Measurements from ENCODE around the gene PRKACB. TPM values are rescaled to one million over a fixed set of nuclear protein-coding genes. Genes with fewer than 3 reads are reported as not detected.
"Not testable (repeated sequence)": the region's sequence is repeated elsewhere in the genome, so short reads cannot be mapped to it uniquely, and the experiment has no call there.

The PRKACB gene
- total RNA-seq: 10 to 100 TPM; 85.2 to 96.3 TPM

GRCh38 chr1:84143796-84144565, at the start of gene PRKACB:
Gene PRKACB, plus strand, starts transcription at chr1:84144271. Its CDS starts 91 bp downstream, at chr1:84144362.
- ATAC-seq (peak; percentile 94), DNase-seq (peak; percentile 42)
- ChIA-PET POLR2A (interaction anchor here (0.7 to 3.1 kb wide), 15 partner anchors 10 to 1132 kb away, joined by 3 to 35 read pairs (median 7); partner anchors contain the start of genes BCL10, C1orf52, CTBS and GNG5), CTCF (interaction anchor here (0.7 to 10.0 kb wide), 26 partner anchors 9 to 717 kb away, joined by 3 to 177 read pairs (median 3); partner anchors contain the start of genes CTBS, GNG5, SAMD13 and SPATA1)
- Mint-ChIP-seq H3K27me3 (ENCODE audit: low read depth) (no peaks in the 10 kb centered on the region), H3K9me3 (ENCODE audit: insufficient read depth) (no peaks in the 10 kb centered on the region), H3K4me3 (peak within 1 kb of the TSS; percentile 88), H3K27ac (peak within 1 kb of the TSS; percentile 95), H3K36me3 (ENCODE audit: low read depth) (peaks cover 8% of the 10 kb centered on the region), H3K4me1 (ENCODE audit: low read depth) (peaks cover 27% of the 10 kb centered on the region)

GRCh38 chr1:84095308-84095707, 48.8 kb upstream of the PRKACB start:
- H3K27me3 Mint-ChIP-seq (ENCODE audit: low read depth): no peaks in the 10 kb centered on the region
- ATAC-seq (no peak), DNase-seq (no peak)
- ChIA-PET POLR2A (no interaction called here), CTCF (no interaction called here)
- H3K36me3 Mint-ChIP-seq (ENCODE audit: low read depth): peaks cover 6% of the 10 kb centered on the region
- H3K4me3 Mint-ChIP-seq: no peak overlapping the region
- peaks cover 4% of the 10 kb centered on the region for H3K4me1 Mint-ChIP-seq (ENCODE audit: low read depth)
- H3K27ac Mint-ChIP-seq: no peak overlapping the region
- no peaks in the 10 kb centered on the region for H3K9me3 Mint-ChIP-seq (ENCODE audit: insufficient read depth)

GRCh38 chr1:84096176-84096575, 47.9 kb upstream of the PRKACB start:
- H3K4me1 Mint-ChIP-seq (ENCODE audit: low read depth): no peaks in the 10 kb centered on the region
- CTCF ChIA-PET: interaction anchor here (0.8 kb wide), 1 partner anchor 18 kb away, joined by 3 read pairs; no protein-coding TSS in a partner anchor
- H3K9me3 Mint-ChIP-seq (ENCODE audit: insufficient read depth): no peaks in the 10 kb centered on the region
- DNase-seq (no peak), ATAC-seq (no peak)
- POLR2A ChIA-PET: no interaction called here
- H3K36me3 Mint-ChIP-seq (ENCODE audit: low read depth): peaks cover 6% of the 10 kb centered on the region
- H3K4me3 Mint-ChIP-seq: no peak overlapping the region
- no peak overlapping the region for H3K27ac Mint-ChIP-seq
- H3K27me3 Mint-ChIP-seq (ENCODE audit: low read depth): no peaks in the 10 kb centered on the region

- no peaks in the 10 kb centered on the region for H3K9me3 Mint-ChIP-seq (ENCODE audit: insufficient read depth)
- H3K4me3 Mint-ChIP-seq: no peak overlapping the region
- H3K27me3 Mint-ChIP-seq (ENCODE audit: low read depth): no peaks in the 10 kb centered on the region
- no peaks in the 10 kb centered on the region for H3K36me3 Mint-ChIP-seq (ENCODE audit: low read depth)
- POLR2A ChIA-PET: no interaction called here
- CTCF ChIA-PET: no interaction called here
- no peak for DNase-seq
- no peaks in the 10 kb centered on the region for H3K4me1 Mint-ChIP-seq (ENCODE audit: low read depth)
- ATAC-seq: no peak
- H3K27ac Mint-ChIP-seq: no peak overlapping the region
Measured at GRCh38 chr1:84101204-84101603, 42.9 kb upstream of the PRKACB start.

GRCh38 chr1:84103197-84103992, 40.7 kb upstream of the PRKACB start:
- ATAC-seq (peak; percentile 39), DNase-seq (no peak)
- POLR2A ChIA-PET: interaction anchor here (0.6 kb wide), 1 partner anchor 515 kb away, joined by 3 read pairs; no protein-coding TSS in a partner anchor
- Mint-ChIP-seq H3K36me3 (ENCODE audit: low read depth) (peaks cover 8% of the 10 kb centered on the region), H3K4me1 (ENCODE audit: low read depth) (no peaks in the 10 kb centered on the region), H3K9me3 (ENCODE audit: insufficient read depth) (peaks cover 10% of the 10 kb centered on the region), H3K27me3 (ENCODE audit: low read depth) (no peaks in the 10 kb centered on the region), H3K27ac (no peak overlapping the region), H3K4me3 (no peak overlapping the region)
- CTCF ChIA-PET: interaction anchor here (1.1 kb wide), 1 partner anchor 12 kb away, joined by 3 read pairs; no protein-coding TSS in a partner anchor

- H3K4me3 Mint-ChIP-seq; POLR2A ChIA-PET; CTCF ChIA-PET; H3K27ac Mint-ChIP-seq; H3K4me1 Mint-ChIP-seq (ENCODE audit: low read depth); DNase-seq; H3K27me3 Mint-ChIP-seq (ENCODE audit: low read depth); ATAC-seq: not testable (repeated sequence)
- H3K9me3 Mint-ChIP-seq (ENCODE audit: insufficient read depth): peaks cover 14% of the 10 kb centered on the region
- H3K36me3 Mint-ChIP-seq (ENCODE audit: low read depth): peaks cover 11% of the 10 kb centered on the region
Measured at GRCh38 chr1:84107538-84107937, 36.5 kb upstream of the PRKACB start.

- Mint-ChIP-seq H3K36me3 (ENCODE audit: low read depth) (peaks cover 11% of the 10 kb centered on the region), H3K9me3 (ENCODE audit: insufficient read depth) (peaks cover 14% of the 10 kb centered on the region), H3K27ac (no peak overlapping the region), H3K4me3 (no peak overlapping the region), H3K27me3 (ENCODE audit: low read depth) (no peaks in the 10 kb centered on the region), H3K4me1 (ENCODE audit: low read depth) (peaks cover 5% of the 10 kb centered on the region)
- DNase-seq (no peak), ATAC-seq (no peak)
- CTCF ChIA-PET: no interaction called here
- POLR2A ChIA-PET: no interaction called here
Measured at GRCh38 chr1:84107955-84108354, 36.1 kb upstream of the PRKACB start.

- no peaks in the 10 kb centered on the region for H3K27me3 Mint-ChIP-seq (ENCODE audit: low read depth)
- peaks cover 14% of the 10 kb centered on the region for H3K9me3 Mint-ChIP-seq (ENCODE audit: insufficient read depth)
- ATAC-seq (no peak), DNase-seq (no peak)
- H3K27ac Mint-ChIP-seq: no peak overlapping the region
- CTCF ChIA-PET: no interaction called here
- H3K4me1 Mint-ChIP-seq (ENCODE audit: low read depth): peaks cover 5% of the 10 kb centered on the region
- H3K4me3 Mint-ChIP-seq: no peak overlapping the region
- POLR2A ChIA-PET: no interaction called here
- H3K36me3 Mint-ChIP-seq (ENCODE audit: low read depth): peaks cover 12% of the 10 kb centered on the region
Measured at GRCh38 chr1:84108900-84109578, 35.0 kb upstream of the PRKACB start.

GRCh38 chr1:84110629-84111028, 33.4 kb upstream of the PRKACB start:
- DNase-seq (no peak), ATAC-seq (no peak)
- ChIA-PET CTCF (no interaction called here), POLR2A (no interaction called here)
- Mint-ChIP-seq H3K4me3 (no peak overlapping the region), H3K27me3 (ENCODE audit: low read depth) (no peaks in the 10 kb centered on the region), H3K27ac (no peak overlapping the region), H3K9me3 (ENCODE audit: insufficient read depth) (peaks cover 14% of the 10 kb centered on the region), H3K36me3 (ENCODE audit: low read depth) (peaks cover 12% of the 10 kb centered on the region), H3K4me1 (ENCODE audit: low read depth) (peaks cover 5% of the 10 kb centered on the region)

GRCh38 chr1:84116558-84116957, 27.5 kb upstream of the PRKACB start:
- Mint-ChIP-seq H3K9me3 (ENCODE audit: insufficient read depth) (no peaks in the 10 kb centered on the region), H3K27me3 (ENCODE audit: low read depth) (no peaks in the 10 kb centered on the region), H3K27ac (no peak overlapping the region), H3K36me3 (ENCODE audit: low read depth) (peaks cover 2% of the 10 kb centered on the region), H3K4me3 (no peak overlapping the region), H3K4me1 (ENCODE audit: low read depth) (peaks cover 15% of the 10 kb centered on the region)
- CTCF ChIA-PET: interaction anchor here (1.2 kb wide), 1 partner anchor 186 kb away, joined by 4 read pairs; no protein-coding TSS in a partner anchor
- POLR2A ChIA-PET: no interaction called here
- ATAC-seq (no peak), DNase-seq (no peak)

- Mint-ChIP-seq H3K4me1 (ENCODE audit: low read depth) (peaks cover 15% of the 10 kb centered on the region), H3K27me3 (ENCODE audit: low read depth) (no peaks in the 10 kb centered on the region), H3K4me3 (no peak overlapping the region), H3K9me3 (ENCODE audit: insufficient read depth) (no peaks in the 10 kb centered on the region), H3K27ac (no peak overlapping the region), H3K36me3 (ENCODE audit: low read depth) (peaks cover 2% of the 10 kb centered on the region)
- ChIA-PET CTCF (interaction anchor here (1.0 to 1.5 kb wide), 3 partner anchors 124 to 315 kb away, joined by 3 to 7 read pairs (median 3); no protein-coding TSS in a partner anchor), POLR2A (no interaction called here)
- DNase-seq: no peak
- ATAC-seq: no peak
Measured at GRCh38 chr1:84117868-84118267, 26.2 kb upstream of the PRKACB start.

Data from activated CD8-positive, alpha-beta T cell treated with anti-CD3 and anti-CD28 coated beads, Interleukin-2, amount 10 ng/mL, durations not matched to agents 7 days and 5 days (primary cell).